Choroid plexus epithelial cell (primary cell): ENCODE measurements around the gene NPAS2.

Experiments used
- DNase-seq: peaks from one replicate; pipeline ENCODE4 v3.0.0-alpha.2; 2010; ENCODE audit warnings: low read depth
- H3K4me3 ChIP-seq: 2 replicates; pipeline ENCODE4 v1.5.1; 2011; ENCODE audit warnings: low read depth, mild to moderate bottlenecking, control low read depth, low read length, moderate library complexity
- CTCF ChIP-seq: conservative IDR thresholded peaks from 2 replicates; pipeline ENCODE4 v1.5.1; 2011; ENCODE audit warnings: low read depth, mild to moderate bottlenecking, control low read depth, inconsistent platforms, low read length, moderate library complexity

Gene NPAS2

DNA sequence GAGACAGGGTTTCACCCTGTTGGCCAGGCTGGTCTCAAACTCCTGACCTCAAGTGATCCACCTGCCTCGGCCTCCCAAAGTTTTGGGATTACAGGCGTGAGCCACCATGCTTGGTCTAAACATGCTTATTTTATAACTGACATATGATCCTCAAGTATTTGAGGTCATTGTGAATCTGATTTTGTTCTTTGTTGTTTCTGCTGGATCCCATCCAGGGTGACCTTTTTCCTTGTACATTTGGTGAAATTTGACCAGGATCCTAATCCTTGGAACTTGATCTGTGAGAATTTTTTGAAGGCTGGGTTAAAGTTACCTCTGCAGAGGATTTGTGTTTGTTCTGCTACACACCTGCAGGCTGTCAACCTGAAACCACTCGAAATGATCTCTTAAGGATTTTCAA, 49.2 kb downstream of the NPAS2 start:
- H3K4me3 ChIP-seq = no peak overlapping the region
- no peak for TF ChIP-seq CTCF
- no peak for DNase-seq

GRCh38 chr2:100870652-100871531, 51.0 kb downstream of the NPAS2 start:
- no peak for DNase-seq
- no peak overlapping the region for H3K4me3 ChIP-seq
- peak; percentile 47 for TF ChIP-seq CTCF

DNA sequence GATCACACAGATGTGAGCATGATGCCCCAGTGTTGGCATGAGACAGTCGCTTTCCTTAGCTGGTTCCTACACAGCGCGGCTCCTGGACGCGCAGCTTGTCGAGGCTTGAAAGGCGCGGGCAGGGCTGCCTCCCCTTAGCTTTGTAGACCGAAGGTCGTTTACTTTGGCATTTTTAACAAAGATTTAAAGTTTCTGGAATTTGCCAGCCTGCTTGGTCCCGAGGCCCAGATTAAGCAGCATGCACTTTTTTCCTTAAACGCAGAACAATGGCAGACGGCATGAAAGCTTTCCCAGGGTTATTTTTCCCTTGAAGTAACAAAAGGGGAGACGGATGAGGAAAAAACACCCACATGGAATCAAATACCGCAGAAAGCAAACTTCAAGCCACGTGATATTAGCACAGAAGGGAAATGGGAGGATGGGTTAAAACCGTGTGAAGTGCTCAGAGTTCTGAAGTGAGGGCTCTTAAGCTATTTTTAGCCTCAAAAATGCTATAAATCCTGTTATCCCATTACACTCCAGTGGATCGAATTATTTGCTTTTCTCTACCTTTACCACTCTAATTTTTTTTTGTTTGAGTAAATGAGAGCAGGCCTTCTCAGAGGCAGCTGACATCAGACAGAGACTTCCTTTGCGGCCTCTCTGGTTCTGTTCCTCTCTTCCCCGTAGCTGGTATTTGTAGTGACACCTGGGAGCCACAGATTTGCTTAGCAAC, 55.7 kb downstream of the NPAS2 start:
- no peak overlapping the region for H3K4me3 ChIP-seq
- DNase-seq = peak; percentile 67
- no peak for TF ChIP-seq CTCF

- H3K4me3 ChIP-seq = no peak overlapping the region
- TF ChIP-seq CTCF = no peak
- DNase-seq = no peak
Measured at GRCh38 chr2:100876231-100876860, 56.4 kb downstream of the NPAS2 start.

- no peak overlapping the region for H3K4me3 ChIP-seq
- peak; percentile 78 for DNase-seq
- no peak for TF ChIP-seq CTCF
Measured at GRCh38 chr2:100877555-100877954, 57.6 kb downstream of the NPAS2 start.

DNA sequence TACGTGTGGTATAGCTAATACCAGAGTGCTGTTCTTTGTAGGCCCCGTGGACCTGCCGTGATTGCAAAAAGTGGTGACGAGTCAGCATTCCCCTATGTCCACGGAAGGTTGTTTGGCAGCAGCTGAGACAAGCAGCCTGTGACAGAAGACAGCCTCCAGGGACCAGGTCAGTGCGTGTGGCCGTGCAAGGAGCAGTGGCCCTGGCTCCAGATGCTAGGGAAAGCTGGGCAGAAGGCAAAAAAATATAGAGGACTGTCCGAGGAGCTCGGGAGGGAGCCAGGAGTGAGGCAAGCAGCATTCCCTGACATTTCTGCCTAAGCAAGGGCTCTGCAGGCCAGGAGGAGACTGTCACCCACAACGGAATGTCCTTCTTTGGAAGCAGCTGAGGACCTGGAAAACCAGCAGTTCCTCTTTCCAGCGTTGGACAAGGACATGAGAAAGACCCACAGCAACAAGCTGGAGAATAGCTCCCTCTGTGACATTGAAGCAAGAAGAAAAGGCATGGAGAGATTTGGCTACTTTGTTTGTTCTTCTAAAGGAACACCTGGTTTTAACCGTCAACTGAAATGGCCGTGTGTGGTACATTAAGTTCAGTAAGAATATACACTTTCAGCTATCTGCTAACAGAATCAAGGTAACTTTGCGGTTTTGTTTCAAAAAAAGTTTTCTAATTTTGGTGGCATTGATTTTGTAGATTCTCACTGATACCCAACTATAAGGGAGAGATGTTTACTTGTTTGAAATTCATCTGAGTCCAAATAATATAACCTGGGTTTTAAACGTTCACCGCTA, 58.3 kb downstream of the NPAS2 start:
- DNase-seq = no peak
- no peak for TF ChIP-seq CTCF
- H3K4me3 ChIP-seq = no peak overlapping the region
